ENCODE measurements around the gene KLF15. TPM values are rescaled to one million over a fixed set of nuclear protein-coding genes. Genes with fewer than 3 reads are reported as not detected.

The KLF15 gene
- total and polyA plus RNA-seq, 2 of the 4 experiments (the other 2 are of a cell fraction) = 0.18 to 0.24 TPM

- ChIA-PET CTCF (no interaction called here), POLR2A (ENCODE audit: unreplicated experiment) (no interaction called here)
- no peak overlapping the region for H3K56ac ChIP-seq (ENCODE audit: extremely low read depth, insufficient read depth, low read length)
- H2AK5ac ChIP-seq (ENCODE audit: low read depth, low read length) = no peak overlapping the region
- no peaks in the 10 kb centered on the region; the same call in 1 of the 2 replicates for H4K20me1 ChIP-seq (ENCODE audit: insufficient read depth, low read length)
- H3K23ac ChIP-seq (ENCODE audit: low read depth, low read length) = no peak overlapping the region
- H2AK9ac ChIP-seq (replicated peaks; ENCODE audit: low read depth, low read length, poor library complexity) = no peak overlapping the region
- H3K18ac ChIP-seq (ENCODE audit: low read depth, low read length) = no peak overlapping the region
- no peak overlapping the region for H3K14ac ChIP-seq (replicated peaks; ENCODE audit: low read depth, low read length)
- H2BK5ac ChIP-seq (ENCODE audit: low read depth, low read length, poor library complexity, severe bottlenecking) = no peak overlapping the region
- H2AFZ ChIP-seq (replicated peaks; ENCODE audit: low read length, poor library complexity) = no peak overlapping the region
- H3K4me1 ChIP-seq (ENCODE audit: control insufficient read depth, insufficient read depth, low read length) = no peaks in the 10 kb centered on the region
- no peak overlapping the region for H4K8ac ChIP-seq (ENCODE audit: low read depth in 2 of 2, low read length in 2 of 2)
- 0 out of 2 replicates have a peak, but pooled peaks cover 4% of the 10 kb centered on the region for H3K9me1 ChIP-seq (ENCODE audit: insufficient read depth, low read length)
- H2BK20ac ChIP-seq (ENCODE audit: low read depth, low read length) = no peak overlapping the region
- no peaks in the 10 kb centered on the region for H3K79me1 ChIP-seq (ENCODE audit: low read depth in 1 of 2, low read length in 2 of 2)
- H3K9me3 ChIP-seq (ENCODE audit: control insufficient read depth, insufficient read depth, low read length) = no peaks in the 10 kb centered on the region
- dilution Hi-C loops (cut with HindIII; ENCODE audit: low sequenced_read_pairs, unreplicated experiment) = no loop called here
- no peak overlapping the region for H2BK120ac ChIP-seq (ENCODE audit: low read depth, low read length)
- DNase-seq = no peak
- intact Hi-C loops (cut with micrococcal nuclease) = no loop called here
- H3K4me3 ChIP-seq (ENCODE audit: insufficient read depth, low read depth, low read length) = no peak overlapping the region
- no peak overlapping the region for H2BK15ac ChIP-seq (ENCODE audit: low read depth, low read length)
- BruUV-seq (replicated peaks) = no TSS peak
- 80% methylated on average over 1 of the region's 5 CpGs; no CpG with 5 or more reads in 1 of the 2 experiments for WGBS, 2 experiments (ENCODE audit: extremely low coverage in 2 of 2, insufficient read length in 1 of 2)
- no peak for TF ChIP-seq CEBPB (IDR thresholded peaks at IDR 0.05; ENCODE audit: low read depth, low read length)
- TF ChIP-seq CHD1 (IDR thresholded peaks at IDR 0.05; ENCODE audit: low read depth, low read length) = no peak
- no peak for TF ChIP-seq MAZ (IDR thresholded peaks at IDR 0.05; ENCODE audit: borderline replicate concordance, low read depth, low read length)
- TF ChIP-seq RFX5 (IDR thresholded peaks at IDR 0.05; ENCODE audit: low read depth, low read length) = no peak
- TF ChIP-seq RCOR1 (IDR thresholded peaks at IDR 0.05; ENCODE audit: insufficient replicate concordance, low read length) = no peak
- no peak for TF ChIP-seq FOS (IDR thresholded peaks at IDR 0.05; ENCODE audit: low read depth, low read length)
- TF ChIP-seq MAFK (IDR thresholded peaks at IDR 0.05; ENCODE audit: low read depth, low read length) = no peak
- TF ChIP-seq SMC3 (IDR thresholded peaks at IDR 0.05; ENCODE audit: low read depth, low read length) = no peak
- TF ChIP-seq, protein P1, sequence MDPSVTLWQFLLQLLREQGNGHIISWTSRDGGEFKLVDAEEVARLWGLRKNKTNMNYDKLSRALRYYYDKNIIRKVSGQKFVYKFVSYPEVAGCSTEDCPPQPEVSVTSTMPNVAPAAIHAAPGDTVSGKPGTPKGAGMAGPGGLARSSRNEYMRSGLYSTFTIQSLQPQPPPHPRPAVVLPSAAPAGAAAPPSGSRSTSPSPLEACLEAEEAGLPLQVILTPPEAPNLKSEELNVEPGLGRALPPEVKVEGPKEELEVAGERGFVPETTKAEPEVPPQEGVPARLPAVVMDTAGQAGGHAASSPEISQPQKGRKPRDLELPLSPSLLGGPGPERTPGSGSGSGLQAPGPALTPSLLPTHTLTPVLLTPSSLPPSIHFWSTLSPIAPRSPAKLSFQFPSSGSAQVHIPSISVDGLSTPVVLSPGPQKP (IDR thresholded peaks at IDR 0.05; ENCODE audit: borderline replicate concordance, low read depth, low read length) = no peak
- TF ChIP-seq RAD21 (IDR thresholded peaks at IDR 0.05; ENCODE audit: low read length) = no peak
- no peak for TF ChIP-seq USF2 (IDR thresholded peaks at IDR 0.05; ENCODE audit: low read depth, low read length)
- TF ChIP-seq, protein P2, sequence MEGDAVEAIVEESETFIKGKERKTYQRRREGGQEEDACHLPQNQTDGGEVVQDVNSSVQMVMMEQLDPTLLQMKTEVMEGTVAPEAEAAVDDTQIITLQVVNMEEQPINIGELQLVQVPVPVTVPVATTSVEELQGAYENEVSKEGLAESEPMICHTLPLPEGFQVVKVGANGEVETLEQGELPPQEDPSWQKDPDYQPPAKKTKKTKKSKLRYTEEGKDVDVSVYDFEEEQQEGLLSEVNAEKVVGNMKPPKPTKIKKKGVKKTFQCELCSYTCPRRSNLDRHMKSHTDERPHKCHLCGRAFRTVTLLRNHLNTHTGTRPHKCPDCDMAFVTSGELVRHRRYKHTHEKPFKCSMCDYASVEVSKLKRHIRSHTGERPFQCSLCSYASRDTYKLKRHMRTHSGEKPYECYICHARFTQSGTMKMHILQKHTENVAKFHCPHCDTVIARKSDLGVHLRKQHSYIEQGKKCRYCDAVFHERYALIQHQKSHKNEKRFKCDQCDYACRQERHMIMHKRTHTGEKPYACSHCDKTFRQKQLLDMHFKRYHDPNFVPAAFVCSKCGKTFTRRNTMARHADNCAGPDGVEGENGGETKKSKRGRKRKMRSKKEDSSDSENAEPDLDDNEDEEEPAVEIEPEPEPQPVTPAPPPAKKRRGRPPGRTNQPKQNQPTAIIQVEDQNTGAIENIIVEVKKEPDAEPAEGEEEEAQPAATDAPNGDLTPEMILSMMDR (conservative IDR thresholded peaks at IDR 0.05; ENCODE audit: low read depth, low read length) = no peak
- no peaks in the 10 kb centered on the region for H3K36me3 ChIP-seq (ENCODE audit: control insufficient read depth, insufficient read depth, low read length)
- H4K5ac ChIP-seq (ENCODE audit: low read depth, low read length) = no peak overlapping the region
- in situ Hi-C loops (cut with MboI; ENCODE audit: low sequenced_read_pairs) = no loop called here
- no peak overlapping the region for H3K27ac ChIP-seq (ENCODE audit: insufficient read depth, low read length)
- no peak overlapping the region for H4K91ac ChIP-seq (ENCODE audit: insufficient read depth, low read depth, low read length)
- H3K4ac ChIP-seq (ENCODE audit: low read depth, low read length) = no peak overlapping the region
- H3K9ac ChIP-seq (ENCODE audit: low read depth, low read length) = no peak overlapping the region
- H3K4me2 ChIP-seq (ENCODE audit: low read depth, low read length) = no peak overlapping the region
- peaks cover 3% of the 10 kb centered on the region; the same call in 1 of the 2 replicates for H3K27me3 ChIP-seq (ENCODE audit: control insufficient read depth, insufficient read depth, low read length)
- no peak for ATAC-seq (ENCODE audit: low read depth)
These were observed 11.4 kb downstream of the KLF15 start for GRCh38 chr3:126345641-126346460.
